HPDE6-E6E7 (cell line): ENCODE results near the gene KLF11.
A peak's percentile ranks its signal among the peaks of the same experiment; 100 is the strongest.

Source experiments
- DNase-seq: peaks from one replicate; pipeline ENCODE4 v3.0.0; 2011; ENCODE audit warnings: missing footprints; ENCODE audit errors: extremely low spot score

Gene KLF11

DNA sequence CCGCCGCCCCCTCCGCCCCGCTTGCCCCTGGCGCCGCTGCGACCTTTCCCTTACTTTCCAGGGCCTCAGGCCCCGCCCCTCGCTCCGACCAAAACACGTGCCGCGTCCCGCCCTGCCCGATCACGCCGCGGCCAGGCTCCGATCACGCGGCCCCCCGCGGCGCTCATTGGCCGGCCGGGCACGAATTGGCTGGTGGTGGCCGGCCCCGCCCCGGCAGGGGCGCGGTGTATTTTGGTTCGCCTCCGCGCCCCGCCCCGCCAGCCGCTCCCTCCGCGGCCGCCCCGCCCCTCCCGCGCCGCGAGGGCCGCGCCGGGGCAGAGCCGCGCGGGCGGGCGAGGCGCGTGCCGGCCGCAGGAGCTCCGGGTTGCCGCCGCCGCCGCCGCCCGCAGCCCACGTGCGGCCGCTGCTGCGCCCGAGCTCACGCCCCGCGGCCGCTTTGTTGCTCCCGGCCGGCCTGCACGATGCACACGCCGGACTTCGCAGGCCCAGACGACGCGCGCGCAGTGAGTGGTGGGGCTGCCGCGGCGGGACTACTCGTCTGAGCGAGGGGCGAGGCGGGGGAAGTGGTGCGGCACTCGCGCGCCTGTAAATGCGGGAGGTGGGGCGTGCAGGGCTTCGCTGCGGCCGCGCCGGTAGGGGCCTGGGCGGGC, at the start of gene KLF11:
Gene KLF11 (plus strand): TSS at position 295 of the 650 bp plus-strand sequence. CDS start 167 bp downstream, at position 462.
- peak; percentile 84 for DNase-seq

DNA sequence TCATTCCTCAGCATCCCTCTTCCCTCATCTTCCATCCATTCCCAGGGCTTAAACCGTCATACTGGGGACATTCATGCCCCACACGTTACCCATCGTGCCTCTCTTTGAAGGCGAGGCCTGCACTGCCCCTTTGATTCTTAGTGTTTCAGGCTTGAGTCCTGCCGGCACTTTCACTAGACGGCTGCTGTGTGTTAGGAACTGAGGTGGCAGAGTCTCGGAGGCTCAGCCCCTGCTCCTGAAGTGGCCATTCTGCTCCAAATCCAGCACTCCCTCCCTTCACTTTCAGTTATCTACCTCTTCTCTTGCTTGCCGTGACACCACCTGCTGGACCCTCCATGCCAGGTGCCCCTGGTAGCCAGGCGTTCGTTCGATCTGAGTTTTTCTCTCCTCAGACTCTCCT, 48.9 kb upstream of the KLF11 start:
- DNase-seq: no peak

DNA sequence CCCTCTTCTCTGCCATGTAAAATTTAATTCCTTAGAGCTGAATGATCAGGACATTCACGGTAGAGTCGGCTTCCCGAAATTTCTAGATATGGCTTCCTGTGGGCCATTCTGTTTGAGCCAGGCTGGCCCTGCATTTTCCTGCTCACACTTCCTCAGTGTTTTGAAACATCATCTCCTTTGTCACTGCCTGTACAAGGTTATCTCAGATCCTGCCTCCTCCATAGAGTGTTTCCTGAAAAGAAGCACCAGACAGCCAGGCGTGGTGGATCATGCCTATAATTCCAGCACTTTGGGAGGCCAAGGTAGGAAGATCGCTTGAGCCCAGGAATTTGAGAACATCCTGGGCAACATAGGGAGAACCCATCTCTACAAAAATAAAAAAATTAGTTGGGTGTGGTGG, 48.3 kb upstream of the KLF11 start:
- DNase-seq: no peak

DNA sequence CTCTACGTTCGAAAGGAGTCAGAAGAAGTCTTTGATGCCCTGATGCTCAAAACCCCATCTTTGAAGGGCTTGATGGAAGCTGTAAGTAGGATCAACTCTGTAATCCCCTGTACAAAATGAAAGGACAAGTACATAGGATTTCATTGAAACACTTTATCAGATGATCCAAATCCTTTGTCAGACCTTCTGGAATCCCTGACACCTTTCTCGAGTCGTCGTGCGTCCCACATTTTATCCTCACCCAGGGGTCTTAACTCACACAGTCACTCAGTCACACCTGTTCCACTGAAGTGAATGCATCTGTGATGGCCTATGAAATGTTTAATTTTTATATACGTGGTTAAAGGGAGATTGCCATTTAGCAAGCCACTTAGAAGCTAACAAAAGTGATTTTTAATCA, 47.0 kb upstream of the KLF11 start:
- no peak for DNase-seq

DNA sequence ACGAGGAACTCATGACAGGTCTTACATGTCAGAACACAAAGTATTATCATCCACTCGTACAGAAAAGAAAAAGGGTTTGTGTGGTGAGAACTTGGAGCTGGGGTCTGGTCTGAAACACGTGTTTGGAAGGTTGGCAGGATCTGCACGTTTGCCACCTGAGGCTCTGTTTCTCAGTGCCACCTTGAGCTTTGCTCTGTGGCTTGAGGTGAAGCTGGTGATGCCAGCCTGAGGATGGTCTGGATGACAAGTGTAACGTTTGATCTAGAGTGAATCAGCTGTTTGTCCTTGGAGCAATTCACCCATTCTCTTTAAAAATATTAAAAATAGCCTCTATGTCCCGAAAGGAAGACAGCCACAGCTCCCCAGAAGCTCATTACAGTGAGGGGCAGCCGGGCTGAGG, 45.4 kb upstream of the KLF11 start:
- no peak for DNase-seq

DNA sequence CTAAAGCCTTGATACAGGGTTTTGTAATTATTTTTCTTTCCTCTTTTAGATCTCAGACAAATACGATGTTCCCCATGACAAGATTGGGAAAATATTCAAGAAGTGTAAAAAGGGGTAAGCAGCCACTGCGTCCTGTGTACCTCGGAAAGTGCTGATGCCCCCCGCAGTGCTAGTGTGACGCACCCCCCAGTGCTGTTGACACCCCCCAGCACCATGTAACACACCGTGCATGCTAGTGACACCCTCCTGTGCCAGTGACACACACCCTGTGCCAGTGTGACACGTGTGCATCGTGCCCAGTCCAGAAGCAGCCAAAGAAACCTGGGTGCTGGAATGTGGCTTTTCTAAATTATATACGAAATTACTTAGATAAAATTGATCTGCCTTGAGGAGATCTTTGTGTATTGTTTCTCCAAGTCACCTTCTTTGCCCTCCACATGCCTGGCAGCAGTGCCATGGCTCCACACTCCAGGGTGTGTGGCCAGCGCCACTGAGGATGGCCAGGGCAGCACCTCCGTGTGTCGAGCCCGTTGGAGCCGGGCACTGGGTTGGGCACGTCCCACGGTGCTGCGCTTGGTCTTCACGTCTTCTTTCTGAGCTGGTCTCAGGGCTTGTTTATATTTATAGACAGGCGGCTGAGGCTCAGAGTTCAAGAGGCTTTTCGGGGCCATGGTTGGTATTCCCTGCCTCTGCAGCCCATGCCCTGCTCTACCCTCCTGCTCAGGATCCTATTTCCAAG, 44.3 kb upstream of the KLF11 start:
- DNase-seq: no peak

DNA sequence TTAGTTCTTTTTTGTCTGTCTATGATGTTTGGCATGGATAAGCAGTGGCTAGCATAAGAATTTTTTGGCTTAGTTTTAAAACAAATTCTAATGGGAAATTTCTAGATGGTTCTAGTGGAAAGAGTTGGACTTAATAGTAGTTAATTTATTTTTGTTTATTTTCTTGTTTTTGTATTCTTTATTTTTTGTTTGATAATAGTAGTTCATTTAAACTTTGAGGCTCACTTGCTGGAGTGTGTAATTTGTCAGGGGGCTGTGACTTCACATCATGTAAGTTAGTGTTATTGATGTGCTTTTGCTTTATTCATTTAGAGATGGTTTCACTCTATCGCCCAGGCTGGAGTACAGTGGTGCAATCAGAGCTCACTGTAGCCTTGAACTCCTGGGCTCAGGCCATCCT, 43.7 kb upstream of the KLF11 start:
- no peak for DNase-seq

DNA sequence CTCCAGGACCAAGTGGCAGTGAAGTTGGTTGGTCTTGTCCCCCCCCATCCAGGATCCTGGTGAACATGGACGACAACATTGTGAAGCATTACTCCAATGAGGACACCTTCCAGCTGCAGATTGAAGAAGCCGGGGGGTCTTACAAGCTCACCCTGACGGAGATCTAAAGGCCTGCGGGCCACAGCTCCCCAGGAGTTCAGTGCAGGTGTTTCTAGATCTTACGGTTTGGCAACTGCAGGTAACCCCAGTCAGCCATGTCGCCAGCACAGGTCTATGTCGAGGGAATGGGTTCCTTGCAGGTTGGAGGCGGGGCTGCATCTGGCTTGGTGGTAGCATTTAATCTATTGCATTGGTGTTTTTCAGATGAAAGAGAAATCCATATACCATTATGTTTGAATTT, 42.8 kb upstream of the KLF11 start:
- no peak for DNase-seq

DNA sequence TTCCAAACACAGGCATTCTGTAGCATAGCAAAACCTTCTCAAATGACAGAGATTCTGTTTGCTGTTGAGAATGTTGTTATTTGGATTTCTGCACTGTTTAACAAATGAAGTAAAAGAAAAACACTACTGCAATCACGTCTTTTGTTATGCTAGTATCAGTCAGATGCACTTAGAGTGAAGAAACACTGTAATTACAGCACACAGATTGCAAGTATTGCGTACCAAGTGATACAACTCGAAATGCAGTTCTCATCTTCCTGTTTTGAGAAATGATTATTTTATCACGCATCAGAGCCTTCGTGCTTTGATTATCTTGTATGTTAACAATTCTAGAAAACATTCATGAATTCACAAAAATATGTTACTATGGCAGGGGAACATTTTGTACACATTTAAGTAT, 41.8 kb upstream of the KLF11 start:
- no peak for DNase-seq

DNA sequence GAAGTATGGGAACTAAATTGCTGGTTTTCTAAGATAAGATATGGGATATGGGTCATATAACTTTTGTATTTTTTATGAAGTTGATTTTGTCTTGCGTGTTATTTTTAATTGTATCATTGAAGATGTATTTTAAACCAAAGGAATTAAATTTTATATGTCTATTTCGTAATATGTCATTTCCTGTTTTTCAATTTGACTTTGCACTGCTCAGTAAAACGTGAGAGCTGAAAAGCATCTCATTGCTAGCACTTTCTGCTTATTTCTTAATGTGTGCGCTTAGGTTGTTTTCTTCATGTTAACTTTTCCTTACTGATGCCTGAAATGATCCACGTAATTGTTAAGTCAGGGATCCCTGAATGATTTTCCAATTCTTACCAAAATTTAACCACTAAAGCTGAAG, 41.2 kb upstream of the KLF11 start:
- DNase-seq: no peak

DNA sequence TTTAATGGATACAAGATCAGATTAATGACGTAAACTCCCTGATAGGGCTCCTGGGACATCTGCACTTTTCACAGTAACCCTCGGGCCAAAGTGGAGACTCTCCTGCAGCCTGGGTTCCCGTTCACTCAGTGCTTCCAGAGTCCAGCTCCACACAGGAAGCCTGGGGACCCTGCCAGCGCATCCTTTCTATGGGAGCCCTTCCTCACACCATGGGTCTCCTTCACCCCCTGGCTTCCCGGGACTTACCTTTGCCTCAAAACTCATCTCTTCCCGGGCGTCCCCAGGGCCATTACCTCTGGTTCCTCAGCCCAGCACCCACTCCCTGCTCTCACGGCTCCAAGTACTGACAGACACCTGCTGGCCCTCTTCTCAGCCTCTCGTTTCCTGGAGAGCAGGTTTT, 40.7 kb upstream of the KLF11 start:
- DNase-seq: no peak

DNA sequence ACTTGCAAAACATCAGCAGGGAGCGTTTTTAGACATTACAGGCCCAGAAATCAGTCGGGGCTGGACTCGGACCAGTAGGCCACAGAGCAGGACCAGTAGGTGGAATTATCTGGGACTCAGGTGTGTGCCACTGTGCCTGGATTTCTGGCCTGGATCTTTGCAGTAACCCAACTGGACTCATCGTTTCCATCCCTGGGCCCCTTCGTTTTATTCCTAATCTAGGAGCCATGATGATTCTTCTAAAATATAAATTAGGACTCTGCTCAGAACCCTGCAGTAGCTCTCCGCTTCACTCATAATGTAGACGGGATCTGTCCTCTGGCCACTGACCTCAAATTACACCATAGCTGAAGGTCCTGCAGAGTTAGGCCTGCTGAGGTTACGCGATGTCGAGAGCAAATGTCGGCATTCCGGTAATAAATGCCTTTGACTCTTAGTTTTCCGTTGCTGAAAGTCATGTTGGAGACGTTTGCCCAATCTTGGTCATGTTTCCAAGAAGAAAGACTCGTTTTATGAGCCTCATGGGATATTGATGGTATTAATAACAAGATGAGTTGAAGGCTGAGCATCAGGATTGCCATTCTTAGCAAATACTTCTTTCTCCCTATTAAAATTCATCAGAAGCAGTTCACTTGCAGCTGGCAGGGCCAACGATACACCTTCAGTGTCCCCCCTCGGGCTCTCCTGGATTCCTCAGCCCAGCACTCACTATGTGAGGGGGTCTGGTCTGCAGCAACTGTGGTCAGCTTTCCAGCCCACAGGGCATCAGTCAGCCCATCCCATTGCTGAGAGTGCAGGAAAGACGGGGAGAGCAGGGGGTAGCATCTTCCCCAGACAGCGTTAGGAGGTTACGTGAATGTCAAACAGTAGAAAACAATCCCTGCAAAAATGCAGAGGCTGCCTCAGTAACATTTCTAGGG, 39.9 kb upstream of the KLF11 start:
- DNase-seq: no peak

DNA sequence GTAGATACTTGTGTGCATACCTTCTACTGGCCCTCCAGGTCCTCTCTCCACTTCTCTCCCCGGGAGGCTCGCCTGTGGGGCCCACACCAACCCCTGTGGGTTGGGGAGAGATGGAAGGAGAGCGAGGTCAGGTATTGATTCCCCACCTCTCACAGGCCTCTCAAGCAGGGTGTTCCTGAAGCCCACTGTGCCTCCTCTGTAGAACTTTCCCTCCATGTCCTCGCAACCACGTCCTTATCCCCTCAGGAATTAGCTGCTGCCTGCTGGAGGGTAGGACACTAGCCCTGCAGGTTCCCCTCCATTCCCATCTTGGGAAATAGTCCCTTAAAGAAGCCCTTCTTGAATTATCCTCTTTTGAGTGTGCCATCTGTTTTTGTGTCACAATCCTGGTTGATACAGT, 38.9 kb upstream of the KLF11 start:
- no peak for DNase-seq

DNA sequence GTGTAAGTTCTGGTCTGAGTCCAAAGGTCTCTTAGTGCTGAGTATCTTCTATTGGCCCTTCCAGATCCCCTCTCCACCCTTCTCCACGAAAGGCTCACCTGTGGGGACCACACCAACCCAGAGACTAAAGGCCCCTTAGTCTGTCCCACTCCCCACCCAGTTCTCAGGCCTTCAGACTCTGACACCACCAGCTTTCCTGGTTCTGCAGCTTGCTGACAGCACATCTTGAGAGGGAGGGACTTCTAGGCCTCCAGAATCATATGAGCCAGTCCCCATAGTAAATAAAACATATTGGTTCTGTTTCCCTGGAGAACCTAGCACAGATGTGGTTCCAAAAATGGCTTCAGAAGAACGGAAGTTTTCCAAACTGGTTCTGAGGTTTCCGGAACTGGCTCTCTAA, 38.5 kb upstream of the KLF11 start:
- DNase-seq: no peak

DNA sequence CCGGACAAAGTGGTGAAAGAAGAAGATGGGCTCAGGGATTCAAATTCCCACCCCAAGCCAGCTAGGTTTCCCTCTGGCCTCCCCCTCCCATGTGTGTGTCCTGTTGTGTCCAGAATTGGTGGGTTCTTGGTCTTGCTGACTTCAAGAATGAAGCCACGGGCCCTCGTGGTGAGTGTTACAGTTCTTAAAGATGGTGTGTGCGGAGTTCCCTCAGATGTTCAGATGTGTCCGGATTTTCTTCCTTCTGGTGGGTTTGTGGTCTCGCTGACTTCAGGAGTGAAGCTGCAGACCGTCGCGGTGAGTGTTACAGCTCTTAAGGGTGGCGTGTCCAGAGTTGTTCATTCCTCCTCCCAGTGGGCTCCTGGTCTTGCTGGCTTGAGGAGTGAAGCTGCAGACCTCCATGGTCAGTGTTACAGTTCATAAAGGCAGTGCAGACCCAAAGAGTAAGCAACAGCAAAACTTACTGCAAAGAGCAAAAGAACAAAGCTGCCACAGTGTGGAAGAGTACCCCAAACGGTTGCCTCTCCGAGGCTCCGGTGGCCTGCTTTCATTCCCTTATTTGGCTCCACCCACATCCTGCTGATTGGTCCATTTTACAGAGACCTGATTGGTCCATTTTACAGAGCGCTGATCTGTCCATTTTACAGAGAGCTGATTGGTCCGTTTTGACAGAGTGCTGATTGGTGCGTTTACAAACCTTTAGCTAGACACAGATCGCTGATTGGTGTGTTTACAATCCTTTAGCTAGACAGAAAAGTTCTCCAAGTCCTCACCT, 37.7 kb upstream of the KLF11 start:
- no peak for DNase-seq

DNA sequence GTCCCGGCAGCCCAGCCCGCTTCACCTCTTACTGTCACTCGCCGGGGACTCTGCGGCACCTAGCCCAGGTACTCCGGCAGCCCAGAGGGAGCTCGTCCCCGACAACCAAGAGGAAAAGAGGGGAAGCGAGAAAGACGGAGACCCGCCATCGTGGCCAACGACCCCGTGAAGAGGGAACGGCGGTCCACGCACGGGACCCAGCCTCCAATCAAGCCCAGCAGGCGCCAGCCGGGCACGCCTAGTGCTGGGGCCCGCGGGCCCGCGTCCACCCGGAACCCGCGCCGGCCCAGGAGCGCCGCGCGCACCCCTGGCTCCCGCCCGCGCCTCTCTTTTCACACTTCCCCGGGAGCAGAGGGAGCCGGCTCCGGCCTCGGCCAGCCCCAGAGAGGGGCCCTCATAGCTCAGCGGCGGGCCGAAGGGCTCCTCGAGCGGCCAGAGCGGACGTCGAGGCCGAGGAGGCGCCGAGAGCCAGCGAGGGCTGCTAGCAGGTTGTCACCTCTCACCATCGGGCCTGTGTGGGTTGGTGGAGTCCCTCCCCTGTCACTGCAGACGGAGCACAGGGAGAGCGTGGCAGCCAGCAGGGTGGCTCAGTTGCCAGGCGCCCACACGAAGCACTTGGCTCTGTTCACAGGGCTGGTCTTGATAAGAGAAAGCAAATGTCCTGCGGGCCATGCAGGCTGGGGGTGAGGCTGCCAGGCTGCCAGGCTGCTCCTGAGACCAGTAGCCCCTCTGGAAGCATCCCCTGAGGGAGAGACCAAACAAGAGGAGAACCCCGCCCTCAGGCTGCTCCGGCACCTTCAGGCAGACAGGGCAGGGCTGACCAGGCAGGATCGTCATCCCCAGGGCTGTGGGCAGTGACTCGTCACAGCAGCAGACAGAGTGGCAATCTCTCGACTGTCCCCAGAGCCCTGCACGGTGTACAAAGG, 36.9 kb upstream of the KLF11 start:
- DNase-seq: no peak

DNA sequence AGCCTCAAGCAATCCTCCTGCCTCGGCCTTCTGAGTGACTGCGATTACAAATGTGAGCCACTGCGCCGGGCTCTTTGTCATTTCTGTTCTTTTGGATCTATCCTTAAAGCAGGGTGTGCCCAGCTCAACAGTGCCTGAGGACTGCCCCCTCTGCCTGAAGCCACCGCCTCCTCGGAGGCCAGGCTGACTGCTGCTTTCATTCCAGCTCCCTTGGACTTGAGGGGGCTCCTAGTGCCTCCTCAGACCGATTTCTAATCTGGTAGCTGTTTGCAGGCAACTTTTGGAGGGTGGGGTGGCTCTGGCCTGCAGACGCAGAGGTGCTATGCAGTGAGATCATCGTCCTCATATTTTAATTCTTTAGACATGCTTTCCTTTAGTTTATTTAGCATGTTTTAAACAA, 35.9 kb upstream of the KLF11 start:
- no peak for DNase-seq

DNA sequence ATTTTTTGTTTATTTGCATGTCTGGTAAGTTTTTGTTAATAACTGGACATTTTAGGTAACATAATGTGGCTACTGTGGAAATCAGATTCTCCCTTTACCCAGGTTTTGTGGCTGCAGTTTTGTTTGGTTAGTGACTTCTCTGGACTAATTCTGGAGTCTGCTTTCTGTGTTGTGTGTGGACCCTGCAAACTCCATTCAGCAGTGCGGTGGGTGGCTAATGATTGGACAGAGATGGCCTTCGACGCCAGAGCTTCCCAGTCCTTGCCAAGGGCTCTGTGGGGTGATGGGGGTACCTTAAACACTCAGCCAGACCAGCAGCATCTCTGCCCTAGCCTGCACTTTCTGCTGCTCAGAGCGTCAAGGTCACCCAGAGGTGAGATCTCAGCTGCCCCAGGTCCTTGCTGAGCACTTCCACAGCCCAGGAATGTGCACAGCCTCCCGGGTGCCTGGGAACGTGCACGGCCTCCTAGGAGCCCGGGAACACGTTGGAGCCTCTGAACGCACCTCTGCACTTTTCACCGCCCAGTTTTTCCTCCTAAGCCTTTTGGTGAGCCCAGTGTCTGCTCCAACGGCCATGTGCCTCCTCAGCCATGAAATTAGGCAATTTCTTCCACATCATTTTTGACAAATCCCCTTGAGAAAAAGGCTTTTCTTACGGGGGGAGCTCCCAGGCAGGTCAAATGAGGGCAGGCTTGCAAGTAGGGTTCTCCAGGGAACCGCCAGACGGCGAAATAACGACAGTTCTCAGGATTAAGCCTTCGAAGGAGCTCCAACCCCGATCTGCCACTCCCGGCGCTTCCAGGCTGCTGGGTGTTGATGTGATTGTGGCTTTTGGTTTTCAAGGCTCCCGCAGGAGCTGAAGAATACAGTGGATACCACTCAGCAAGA, 35.2 kb upstream of the KLF11 start:
- DNase-seq: no peak

DNA sequence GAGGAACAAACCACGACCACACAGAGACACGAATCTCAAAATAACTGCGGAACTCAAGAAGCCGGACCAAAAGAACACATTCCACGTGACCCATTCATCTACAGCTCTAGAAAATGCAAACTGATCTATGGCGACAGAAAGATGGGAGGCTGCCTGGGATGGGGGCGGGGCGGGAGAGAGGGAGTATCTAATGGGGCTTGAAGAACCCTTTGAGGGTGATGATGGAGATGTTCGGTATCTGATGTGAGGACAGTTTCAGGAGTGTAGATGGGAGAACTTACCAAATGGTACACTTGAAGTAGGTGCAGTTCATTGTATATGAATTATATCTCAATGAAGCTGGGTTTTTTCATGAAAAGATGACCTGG, 34.6 kb upstream of the KLF11 start:
- DNase-seq: no peak
